Thyroid gland (tissue), 4 donors: ENCODE measurements around the gene SNX3. TPM values are rescaled to one million over a fixed set of nuclear protein-coding genes. Genes with fewer than 3 reads are reported as not detected.

ENCODE experiments used
- DNase-seq, 2 donors: peaks; one replicate each; pipeline ENCODE4 v3.0.0-alpha.2; 2019
- H3K27ac ChIP-seq, 3 donors: fragments of 200-600 bp; sonication (generic); 1 replicate in 2 of 3; 2 replicates in 1 of 3; pipeline ENCODE4 v1.5.1; 2016 to 2019; ENCODE audit warnings: mild to moderate bottlenecking in 1 of 3, moderate library complexity in 1 of 3
- H3K27me3 ChIP-seq: fragments of 200-600 bp; sonication (generic); one replicate; pipeline ENCODE4 v1.5.1; 2019
- H3K36me3 ChIP-seq, 2 donors: fragments of 200-600 bp; sonication (generic); one replicate each; pipeline ENCODE4 v1.5.1; 2016 to 2019
- H3K4me1 ChIP-seq, 2 donors: fragments of 200-600 bp; sonication (generic); one replicate each; pipeline ENCODE4 v1.5.1; 2017 to 2019
- H3K4me3 ChIP-seq, 3 donors: fragments of 200-600 bp; sonication (generic); replicated peaks in 1 of 3; 1 replicate in 2 of 3; 2 replicates in 1 of 3; pipeline ENCODE4 v1.5.1; 2016; ENCODE audit warnings: mild to moderate bottlenecking in 1 of 3
- H3K9me3 ChIP-seq: fragments of 200-600 bp; sonication (generic); one replicate; pipeline ENCODE4 v1.5.1; 2017
- CTCF ChIP-seq, 6 experiments: fragments of 200-600 bp in 3 of 6; fragments of 450-650 bp in 3 of 6; sonication (generic) in 3 of 6; IDR thresholded peaks; one replicate each; pipeline ENCODE4 v1.5.1; 2016 to 2019; ENCODE audit warnings: antibody characterized with exemption in 6 of 6, mild to moderate bottlenecking in 2 of 6, inconsistent platforms in 1 of 6, moderate library complexity in 1 of 6
- POLR2A ChIP-seq, 2 donors: fragments of 450-650 bp; IDR thresholded peaks; one replicate each; pipeline ENCODE4 v1.6.1; 2017; ENCODE audit warnings: antibody characterized with exemption in 2 of 2, mild to moderate bottlenecking in 2 of 2, moderate library complexity in 1 of 2
- WGBS, 2 donors: methylation state at CpG; one replicate each; pipeline ENCODE4 v1.1.5; 2017; 5-methylcytosine and 5-hydroxymethylcytosine counted together
- intact Hi-C: fragments of 100-400 bp; cut with DNase I; formaldehyde crosslinking; loops from one replicate; pipeline ENCODE4 v1.15.1; 2023
- total RNA-seq, 4 donors: library from RNA; depleted of rRNA; stranded (reverse); fragments of >200 nt; gene quantifications; one replicate each; pipeline ENCODE4 v1.2.3, GENCODE V29; 2016

Gene SNX3
- total RNA-seq, 4 donors from 2014 or later = 97.5 to 208 (median 132) TPM

GRCh38 chr6:108210556-108210955, 50.3 kb downstream of the SNX3 start:
- no peaks in the 10 kb centered on the region for H3K36me3 ChIP-seq
- WGBS, 2 donors = 91 to 94% methylated on average over 2 of the region's 2 CpGs
- H3K4me3 ChIP-seq = no peak overlapping the region
- intact Hi-C loops = no loop called here
- TF ChIP-seq CTCF (IDR thresholded peaks at IDR 0.05) (no peak), POLR2A (IDR thresholded peaks at IDR 0.05) (no peak)
- H3K27me3 ChIP-seq = no peaks in the 10 kb centered on the region
- H3K27ac ChIP-seq = peak overlapping the region in 2 of 3 donors; percentile 67 to 74
- no peaks in the 10 kb centered on the region for H3K9me3 ChIP-seq
- H3K4me1 ChIP-seq = peaks cover 47 to 51% of the 10 kb centered on the region in 2 donors
- no peak for DNase-seq

GRCh38 chr6:108209738-108210137, 51.1 kb downstream of the SNX3 start:
- Histone ChIP-seq H3K27ac (peak overlapping the region in 2 of 3 donors; percentile 67 to 74), H3K4me3 (no peak overlapping the region), H3K27me3 (no peaks in the 10 kb centered on the region), H3K4me1 (peaks cover 47 to 51% of the 10 kb centered on the region in 2 donors), H3K9me3 (no peaks in the 10 kb centered on the region), H3K36me3 (no peaks in the 10 kb centered on the region)
- DNase-seq = peak in 1 of 2 donors; percentile 9
- 26 to 53% methylated on average over 5 of the region's 5 CpGs for WGBS, 2 donors
- TF ChIP-seq POLR2A (IDR thresholded peaks at IDR 0.05) (no peak), CTCF (IDR thresholded peaks at IDR 0.05) (no peak)
- intact Hi-C loops = no loop called here

GRCh38 chr6:108207013-108207412, 53.8 kb downstream of the SNX3 start:
- Histone ChIP-seq H3K4me1 (peaks cover 33 to 34% of the 10 kb centered on the region in 2 donors), H3K27me3 (no peaks in the 10 kb centered on the region), H3K27ac (no peak overlapping the region), H3K4me3 (no peak overlapping the region), H3K9me3 (no peaks in the 10 kb centered on the region), H3K36me3 (no peaks in the 10 kb centered on the region)
- no peak for DNase-seq
- TF ChIP-seq POLR2A (IDR thresholded peaks at IDR 0.05) (no peak), CTCF (IDR thresholded peaks at IDR 0.05) (no peak)
- WGBS, 2 donors = 89 to 95% methylated on average over 4 of the region's 4 CpGs
- intact Hi-C loops = no loop called here

- WGBS, 2 donors = 81 to 82% methylated on average over 14 of the region's 14 CpGs
- intact Hi-C loops = no loop called here
- no peak for TF ChIP-seq POLR2A (IDR thresholded peaks at IDR 0.05)
- TF ChIP-seq CTCF (IDR thresholded peaks at IDR 0.05) = no peak
- H3K27me3 ChIP-seq = no peaks in the 10 kb centered on the region
- peaks cover 5 to 6% of the 10 kb centered on the region in 2 donors for H3K4me1 ChIP-seq
- no peak for DNase-seq
- H3K36me3 ChIP-seq = no peaks in the 10 kb centered on the region
- H3K27ac ChIP-seq = no peak overlapping the region
- no peak overlapping the region for H3K4me3 ChIP-seq
- no peaks in the 10 kb centered on the region for H3K9me3 ChIP-seq
Measured at GRCh38 chr6:108203189-108204112, 57.4 kb downstream of the SNX3 start.

GRCh38 chr6:108200631-108201030, 60.2 kb downstream of the SNX3 start:
- Histone ChIP-seq H3K27me3 (no peaks in the 10 kb centered on the region), H3K4me1 (no peaks in the 10 kb centered on the region), H3K9me3 (no peaks in the 10 kb centered on the region), H3K4me3 (no peak overlapping the region), H3K36me3 (no peaks in the 10 kb centered on the region), H3K27ac (no peak overlapping the region)
- DNase-seq = no peak
- intact Hi-C loops = no loop called here
- 70 to 77% methylated on average over 7 of the region's 7 CpGs for WGBS, 2 donors
- no peak for TF ChIP-seq CTCF (IDR thresholded peaks at IDR 0.05)
- TF ChIP-seq POLR2A (IDR thresholded peaks at IDR 0.05) = no peak
